GM12864 (cell line): ENCODE measurements around the gene ANGEL1.

Experiments
- DNase-seq: peaks from one replicate; pipeline ENCODE4 v3.0.0-alpha.2; 2011; ENCODE audit warnings: low read depth
- H3K4me3 ChIP-seq: 2 replicates; pipeline ENCODE4 v1.5.1; 2011; ENCODE audit warnings: mild to moderate bottlenecking, low read depth, low read length, control low read depth
- TF ChIP-seq, protein P1 (sequence below): IDR thresholded peaks from 2 replicates; pipeline ENCODE4 v1.5.1; 2011; ENCODE audit warnings: low read depth, mild to moderate bottlenecking, moderate library complexity, low read length, control low read depth, inconsistent platforms; ENCODE audit errors: missing control alignments

ANGEL1 gene

GRCh38 chr14:76772300-76773187 lies 40.1 kb downstream of the ANGEL1 start:
- no peak for DNase-seq
- TF ChIP-seq, protein P1, sequence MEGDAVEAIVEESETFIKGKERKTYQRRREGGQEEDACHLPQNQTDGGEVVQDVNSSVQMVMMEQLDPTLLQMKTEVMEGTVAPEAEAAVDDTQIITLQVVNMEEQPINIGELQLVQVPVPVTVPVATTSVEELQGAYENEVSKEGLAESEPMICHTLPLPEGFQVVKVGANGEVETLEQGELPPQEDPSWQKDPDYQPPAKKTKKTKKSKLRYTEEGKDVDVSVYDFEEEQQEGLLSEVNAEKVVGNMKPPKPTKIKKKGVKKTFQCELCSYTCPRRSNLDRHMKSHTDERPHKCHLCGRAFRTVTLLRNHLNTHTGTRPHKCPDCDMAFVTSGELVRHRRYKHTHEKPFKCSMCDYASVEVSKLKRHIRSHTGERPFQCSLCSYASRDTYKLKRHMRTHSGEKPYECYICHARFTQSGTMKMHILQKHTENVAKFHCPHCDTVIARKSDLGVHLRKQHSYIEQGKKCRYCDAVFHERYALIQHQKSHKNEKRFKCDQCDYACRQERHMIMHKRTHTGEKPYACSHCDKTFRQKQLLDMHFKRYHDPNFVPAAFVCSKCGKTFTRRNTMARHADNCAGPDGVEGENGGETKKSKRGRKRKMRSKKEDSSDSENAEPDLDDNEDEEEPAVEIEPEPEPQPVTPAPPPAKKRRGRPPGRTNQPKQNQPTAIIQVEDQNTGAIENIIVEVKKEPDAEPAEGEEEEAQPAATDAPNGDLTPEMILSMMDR, result no peak
- H3K4me3 ChIP-seq, result no peak overlapping the region

GRCh38 chr14:76771437-76771980 lies 41.2 kb downstream of the ANGEL1 start:
- no peak overlapping the region for H3K4me3 ChIP-seq
- no peak for DNase-seq
- TF ChIP-seq, protein P1, result no peak

GRCh38 chr14:76770521-76771436 lies 41.9 kb downstream of the ANGEL1 start:
- no peak for DNase-seq
- no peak overlapping the region for H3K4me3 ChIP-seq
- TF ChIP-seq, protein P1, result no peak

DNA sequence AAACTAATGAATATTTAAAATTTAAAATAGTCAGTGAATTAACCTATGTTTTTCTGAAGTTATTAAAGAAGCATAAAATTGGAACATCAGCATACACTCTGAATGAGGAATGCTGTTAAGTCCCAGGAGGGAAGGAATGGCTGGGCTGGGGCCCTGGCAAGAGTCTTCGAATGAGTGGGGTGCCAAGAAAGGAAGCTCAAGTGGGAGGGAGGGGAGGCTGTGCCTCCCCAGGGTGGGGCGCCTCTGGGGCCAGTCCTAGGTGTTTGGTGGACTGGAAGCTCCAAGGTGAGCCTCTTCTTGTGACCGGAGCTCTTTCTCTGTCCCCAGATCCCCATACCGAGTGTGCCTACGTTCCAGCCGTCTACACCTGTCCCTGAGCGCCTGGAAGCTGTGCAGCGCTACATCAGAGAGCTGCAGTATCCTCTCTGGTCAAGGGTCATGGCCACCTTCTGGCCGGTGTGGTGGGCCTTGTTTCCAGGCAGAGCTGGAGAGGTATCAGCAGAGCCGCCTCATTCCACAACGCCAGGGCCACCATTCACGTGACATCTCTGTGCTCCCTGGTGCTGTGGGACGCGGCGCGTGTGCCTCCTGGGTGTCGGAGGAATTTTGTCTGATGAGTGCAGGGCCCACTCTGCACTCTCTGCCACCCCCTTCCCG lies 42.9 kb downstream of the ANGEL1 start:
- H3K4me3 ChIP-seq, result no peak overlapping the region
- DNase-seq, result no peak
- TF ChIP-seq, protein P1, result no peak

DNA sequence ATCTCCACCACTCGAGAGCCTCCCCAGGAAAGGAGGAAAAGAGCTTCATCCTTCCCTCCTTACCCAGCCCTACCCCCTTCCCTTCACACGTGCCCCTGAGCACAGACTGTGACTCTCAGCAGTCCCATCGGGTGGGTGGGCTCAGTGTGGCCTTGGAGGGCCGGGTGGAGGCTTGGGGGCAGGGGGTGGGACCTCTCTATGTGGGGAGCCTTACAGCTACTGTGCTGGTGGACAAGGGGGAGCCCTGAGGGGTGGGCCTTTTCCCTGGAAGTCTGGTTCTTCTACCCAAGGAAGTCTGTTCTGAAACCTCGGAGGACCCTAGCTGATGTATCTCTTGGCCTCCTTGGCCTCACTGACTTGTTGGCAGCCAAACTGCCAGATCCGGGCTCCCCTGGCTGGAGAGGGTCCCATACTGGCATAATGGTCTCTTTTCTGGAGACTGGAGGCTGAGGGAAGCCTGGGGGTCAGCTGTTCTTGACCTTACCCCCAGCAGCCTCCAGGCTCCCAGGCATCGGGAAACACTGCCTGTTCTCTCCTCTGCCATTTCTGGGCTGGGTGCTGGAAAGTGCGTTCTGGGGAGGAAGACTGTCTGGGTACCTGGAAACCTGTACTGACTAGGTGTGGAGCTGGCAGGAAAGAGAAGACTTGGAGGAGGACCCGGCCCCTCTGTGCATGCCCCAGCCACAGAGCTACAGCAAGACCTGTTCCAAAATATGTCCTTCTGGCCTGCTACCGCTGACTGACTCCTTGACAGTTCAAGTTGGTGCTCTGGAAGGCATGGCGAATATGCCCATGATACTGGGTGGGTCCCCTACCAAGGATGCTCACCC lies 43.8 kb downstream of the ANGEL1 start:
- H3K4me3 ChIP-seq, result no peak overlapping the region
- TF ChIP-seq, protein P1, result no peak
- DNase-seq, result no peak
